Measurements from ENCODE around the gene ESYT3.

ESYT3 gene

DNA sequence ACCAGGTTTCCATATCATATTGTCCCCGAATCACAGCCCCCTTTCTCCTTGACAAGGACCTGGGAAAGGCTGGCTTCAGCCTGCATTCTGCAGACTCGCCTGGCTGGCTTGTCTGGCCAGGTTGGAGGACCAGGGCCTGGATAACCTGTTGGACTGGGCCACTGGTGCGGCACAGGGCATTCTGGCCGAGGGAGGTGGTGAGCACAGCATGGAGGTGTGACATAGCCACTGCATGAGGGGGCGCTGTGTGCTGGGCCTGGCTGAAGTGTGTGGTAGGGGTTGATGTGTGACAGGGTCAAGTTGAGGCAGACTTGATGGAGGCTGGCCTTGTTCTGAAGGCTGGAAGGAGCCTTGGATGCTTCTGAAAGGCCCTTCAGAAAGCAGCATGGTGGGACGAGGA lies 2.9 kb downstream of the ESYT3 start:
- no peak overlapping the region for H3K4me3 ChIP-seq (ENCODE audit: control insufficient read depth in 1 of 7, extremely low read depth in 1 of 7, insufficient read depth in 4 of 7, low read depth in 2 of 7, low read length in 6 of 7)
- peaks cover 0 to 22% (median 17%) of the 10 kb centered on the region in 4 experiments for H3K4me1 ChIP-seq (ENCODE audit: control extremely low read depth in 1 of 4, control insufficient read depth in 4 of 4, insufficient read depth in 4 of 4, low read length in 3 of 4)
- H3K27me3 ChIP-seq (replicated peaks in 2 of 5; ENCODE audit: control insufficient read depth in 4 of 5, insufficient read depth in 5 of 5, low read length in 4 of 5) = peaks cover 0 to 56% (median 33%) of the 10 kb centered on the region in 5 experiments
- H3K27ac ChIP-seq (ENCODE audit: insufficient read depth in 1 of 2, low read depth in 1 of 2, low read length in 2 of 2, poor library complexity in 1 of 2, severe bottlenecking in 2 of 2) = no peak overlapping the region
- no peaks in the 10 kb centered on the region for H3K36me3 ChIP-seq (ENCODE audit: control insufficient read depth in 4 of 4, insufficient read depth in 4 of 4, low read length in 3 of 4)
- DNase-seq = no peak
- 100% methylated on average over 5 of the region's 6 CpGs for WGBS (ENCODE audit: insufficient coverage)
- ChIA-PET POLR2A (no interaction called here), CTCF (interaction anchor here (0.8 to 1.1 kb wide), 2 partner anchors 18 to 20 kb away, joined by 3 read pairs; no protein-coding TSS in a partner anchor)
- peaks cover 0 to 7% (median 0%) of the 10 kb centered on the region in 5 experiments for H3K9me3 ChIP-seq (ENCODE audit: control extremely low read depth in 1 of 5, control insufficient read depth in 4 of 5, insufficient read depth in 2 of 5, low read depth in 1 of 5, low read length in 4 of 5)

DNA sequence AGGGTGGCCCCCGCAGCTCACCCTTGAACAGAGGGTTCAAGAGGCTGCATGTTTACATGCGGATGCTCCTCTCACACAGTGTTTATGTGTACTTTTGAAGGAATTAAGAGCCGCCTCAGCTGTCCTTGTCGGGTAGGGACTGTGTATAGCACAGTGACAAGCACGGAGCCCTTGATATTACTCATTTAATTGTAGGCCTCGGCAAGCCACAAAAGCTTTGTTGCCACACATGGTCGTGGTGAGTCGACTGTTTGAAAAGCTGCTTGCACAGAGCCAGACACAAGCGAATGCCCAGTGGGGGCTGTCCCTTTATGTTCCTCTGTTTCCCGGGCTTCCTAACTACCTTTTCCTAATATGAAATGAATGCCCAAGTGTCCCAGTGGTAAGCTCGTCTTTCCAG lies 4.5 kb downstream of the ESYT3 start:
- H3K4me3 ChIP-seq (ENCODE audit: control insufficient read depth in 1 of 7, extremely low read depth in 1 of 7, insufficient read depth in 4 of 7, low read depth in 2 of 7, low read length in 6 of 7) = no peak overlapping the region
- DNase-seq = no peak
- H3K27me3 ChIP-seq (replicated peaks in 2 of 5; ENCODE audit: control insufficient read depth in 4 of 5, insufficient read depth in 5 of 5, low read length in 4 of 5) = peaks cover 0 to 41% (median 23%) of the 10 kb centered on the region in 5 experiments
- POLR2A ChIA-PET = interaction anchor here (0.5 kb wide), 1 partner anchor 9 kb away, joined by 3 read pairs; no protein-coding TSS in a partner anchor
- peaks cover 0 to 4% (median 0%) of the 10 kb centered on the region in 5 experiments for H3K9me3 ChIP-seq (ENCODE audit: control extremely low read depth in 1 of 5, control insufficient read depth in 4 of 5, insufficient read depth in 2 of 5, low read depth in 1 of 5, low read length in 4 of 5)
- CTCF ChIA-PET = interaction anchor here (0.8 to 1.4 kb wide), 4 partner anchors 13 to 110 kb away, joined by 3 to 8 read pairs (median 3); no protein-coding TSS in a partner anchor
- H3K36me3 ChIP-seq (ENCODE audit: control insufficient read depth in 4 of 4, insufficient read depth in 4 of 4, low read length in 3 of 4) = no peaks in the 10 kb centered on the region
- no peak overlapping the region for H3K27ac ChIP-seq (ENCODE audit: insufficient read depth in 1 of 2, low read depth in 1 of 2, low read length in 2 of 2, poor library complexity in 1 of 2, severe bottlenecking in 2 of 2)
- peaks cover 0 to 20% (median 16%) of the 10 kb centered on the region in 4 experiments for H3K4me1 ChIP-seq (ENCODE audit: control extremely low read depth in 1 of 4, control insufficient read depth in 4 of 4, insufficient read depth in 4 of 4, low read length in 3 of 4)
- 92% methylated on average over 10 of the region's 11 CpGs for WGBS (ENCODE audit: insufficient coverage)

DNA sequence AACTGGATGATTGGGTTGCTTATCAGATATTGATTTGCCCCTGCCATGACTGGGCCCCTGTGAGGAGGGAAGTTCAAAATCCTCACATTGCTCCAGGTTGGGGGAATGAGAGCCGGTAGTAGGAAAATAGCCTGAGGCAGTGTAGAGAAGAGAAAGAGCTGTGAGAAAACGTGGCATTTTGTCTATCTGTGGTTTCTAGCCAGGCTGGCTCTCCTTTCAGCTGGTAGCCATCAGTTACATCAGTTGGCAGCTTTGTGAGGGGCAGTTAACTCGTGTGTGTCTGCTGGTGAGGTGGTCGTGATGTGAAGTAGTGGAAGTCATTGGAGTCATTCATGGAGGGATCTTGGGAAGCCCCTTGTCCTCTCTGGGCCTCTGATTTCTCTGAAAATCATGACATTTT lies 5.2 kb downstream of the ESYT3 start:
- DNase-seq = no peak
- Histone ChIP-seq H3K36me3 (ENCODE audit: control insufficient read depth in 4 of 4, insufficient read depth in 4 of 4, low read length in 3 of 4) (no peaks in the 10 kb centered on the region), H3K4me3 (ENCODE audit: control insufficient read depth in 1 of 7, extremely low read depth in 1 of 7, insufficient read depth in 4 of 7, low read depth in 2 of 7, low read length in 6 of 7) (no peak overlapping the region), H3K27ac (ENCODE audit: insufficient read depth in 1 of 2, low read depth in 1 of 2, low read length in 2 of 2, poor library complexity in 1 of 2, severe bottlenecking in 2 of 2) (no peak overlapping the region), H3K27me3 (replicated peaks in 2 of 5; ENCODE audit: control insufficient read depth in 4 of 5, insufficient read depth in 5 of 5, low read length in 4 of 5) (peaks cover 0 to 33% (median 20%) of the 10 kb centered on the region in 5 experiments), H3K9me3 (ENCODE audit: control extremely low read depth in 1 of 5, control insufficient read depth in 4 of 5, insufficient read depth in 2 of 5, low read depth in 1 of 5, low read length in 4 of 5) (no peaks in the 10 kb centered on the region), H3K4me1 (ENCODE audit: control extremely low read depth in 1 of 4, control insufficient read depth in 4 of 4, insufficient read depth in 4 of 4, low read length in 3 of 4) (peaks cover 0 to 12% (median 9%) of the 10 kb centered on the region in 4 experiments)
- ChIA-PET POLR2A (no interaction called here), CTCF (interaction anchor here (0.8 to 1.4 kb wide), 3 partner anchors 13 to 40 kb away, joined by 3 to 8 read pairs (median 3); no protein-coding TSS in a partner anchor)
- WGBS (ENCODE audit: insufficient coverage) = 96% methylated on average over 4 of the region's 4 CpGs

DNA sequence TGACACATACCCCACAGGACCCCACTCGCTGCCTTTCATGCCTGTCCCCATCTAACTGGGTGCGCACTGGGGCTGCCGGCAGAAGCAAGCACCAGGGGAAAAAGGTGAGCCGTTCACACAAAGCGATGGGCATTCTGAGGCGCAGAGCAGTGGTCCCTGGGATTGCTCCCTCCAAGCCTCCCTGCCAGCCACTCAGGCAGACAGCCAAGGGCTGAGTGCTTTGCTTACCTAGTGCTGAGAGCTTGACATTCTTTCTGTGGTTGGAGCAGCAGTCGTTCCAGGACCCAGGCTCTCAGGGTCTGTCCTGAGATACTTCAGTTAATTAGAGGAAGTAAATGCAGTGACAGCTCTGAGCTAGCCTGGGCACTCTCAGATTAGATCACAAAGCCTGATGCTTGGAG lies 5.7 kb downstream of the ESYT3 start:
- DNase-seq = peak in 2 of 3 donors; percentile 47 to 62
- ChIA-PET CTCF (interaction anchor here (1.0 kb wide), 1 partner anchor 39 kb away, joined by 3 read pairs; no protein-coding TSS in a partner anchor), POLR2A (no interaction called here)
- H3K36me3 ChIP-seq (ENCODE audit: control insufficient read depth in 4 of 4, insufficient read depth in 4 of 4, low read length in 3 of 4) = no peaks in the 10 kb centered on the region
- H3K27me3 ChIP-seq (replicated peaks in 2 of 5; ENCODE audit: control insufficient read depth in 4 of 5, insufficient read depth in 5 of 5, low read length in 4 of 5) = peaks cover 0 to 29% (median 20%) of the 10 kb centered on the region in 5 experiments
- no peak overlapping the region for H3K27ac ChIP-seq (ENCODE audit: insufficient read depth in 1 of 2, low read depth in 1 of 2, low read length in 2 of 2, poor library complexity in 1 of 2, severe bottlenecking in 2 of 2)
- H3K4me1 ChIP-seq (ENCODE audit: control extremely low read depth in 1 of 4, control insufficient read depth in 4 of 4, insufficient read depth in 4 of 4, low read length in 3 of 4) = peaks cover 0 to 7% (median 4%) of the 10 kb centered on the region in 4 experiments
- WGBS (ENCODE audit: insufficient coverage) = 60% methylated on average over 3 of the region's 7 CpGs
- H3K9me3 ChIP-seq (ENCODE audit: control extremely low read depth in 1 of 5, control insufficient read depth in 4 of 5, insufficient read depth in 2 of 5, low read depth in 1 of 5, low read length in 4 of 5) = no peaks in the 10 kb centered on the region
- no peak overlapping the region for H3K4me3 ChIP-seq (ENCODE audit: control insufficient read depth in 1 of 7, extremely low read depth in 1 of 7, insufficient read depth in 4 of 7, low read depth in 2 of 7, low read length in 6 of 7)

DNA sequence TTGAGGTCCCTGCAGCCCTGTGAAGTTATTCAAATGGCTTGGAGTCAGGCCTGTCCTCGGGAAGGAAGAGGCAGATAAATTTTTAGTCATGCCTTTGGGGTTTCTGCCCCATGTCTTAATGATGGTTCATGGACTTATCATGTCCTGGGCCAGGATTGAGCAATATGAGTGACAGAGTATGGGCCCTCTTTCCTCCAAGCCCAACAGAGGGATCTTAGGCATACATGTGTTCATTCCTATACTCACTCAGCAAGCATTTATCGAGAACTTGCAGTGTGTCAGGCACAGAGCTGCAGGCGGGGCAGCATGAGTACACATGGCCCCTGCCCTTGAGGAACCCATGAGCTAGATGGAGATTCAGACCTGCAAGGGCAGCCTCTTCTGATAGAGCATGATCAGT lies 6.2 kb downstream of the ESYT3 start:
- Histone ChIP-seq H3K27me3 (replicated peaks in 2 of 5; ENCODE audit: control insufficient read depth in 4 of 5, insufficient read depth in 5 of 5, low read length in 4 of 5) (peaks cover 0 to 24% (median 17%) of the 10 kb centered on the region in 5 experiments), H3K36me3 (ENCODE audit: control insufficient read depth in 4 of 4, insufficient read depth in 4 of 4, low read length in 3 of 4) (no peaks in the 10 kb centered on the region), H3K9me3 (ENCODE audit: control extremely low read depth in 1 of 5, control insufficient read depth in 4 of 5, insufficient read depth in 2 of 5, low read depth in 1 of 5, low read length in 4 of 5) (no peaks in the 10 kb centered on the region), H3K4me1 (ENCODE audit: control extremely low read depth in 1 of 4, control insufficient read depth in 4 of 4, insufficient read depth in 4 of 4, low read length in 3 of 4) (peaks cover 0 to 3% (median under 1%) of the 10 kb centered on the region in 4 experiments), H3K4me3 (ENCODE audit: control insufficient read depth in 1 of 7, extremely low read depth in 1 of 7, insufficient read depth in 4 of 7, low read depth in 2 of 7, low read length in 6 of 7) (no peak overlapping the region), H3K27ac (ENCODE audit: insufficient read depth in 1 of 2, low read depth in 1 of 2, low read length in 2 of 2, poor library complexity in 1 of 2, severe bottlenecking in 2 of 2) (no peak overlapping the region)
- ChIA-PET CTCF (interaction anchor here (0.7 kb wide), 1 partner anchor 38 kb away, joined by 3 read pairs; no protein-coding TSS in a partner anchor), POLR2A (no interaction called here)
- WGBS (ENCODE audit: insufficient coverage) = 100% methylated on average over 2 of the region's 3 CpGs
- no peak for DNase-seq

DNA sequence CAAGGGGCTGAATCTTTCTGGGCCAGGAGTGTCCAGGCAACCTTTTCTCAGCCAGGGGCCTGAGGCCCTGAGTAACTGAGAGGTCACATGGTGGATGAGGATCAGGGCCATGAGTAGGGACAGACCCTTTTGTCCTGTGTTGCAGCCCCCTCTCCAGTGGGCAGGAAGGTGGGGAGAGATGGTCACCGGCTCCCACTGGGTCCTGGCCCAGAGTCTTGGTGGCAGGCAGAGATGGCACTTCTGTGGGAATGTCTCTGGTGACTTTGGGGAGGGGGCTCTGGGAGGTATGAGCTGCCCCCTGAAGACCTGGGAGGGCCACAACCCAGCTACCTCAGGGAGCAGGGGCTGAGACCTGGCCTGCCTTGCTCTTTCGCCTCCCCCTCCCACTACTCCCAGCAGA lies 6.8 kb downstream of the ESYT3 start:
- CTCF ChIA-PET = interaction anchor here (0.7 kb wide), 1 partner anchor 38 kb away, joined by 3 read pairs; no protein-coding TSS in a partner anchor

DNA sequence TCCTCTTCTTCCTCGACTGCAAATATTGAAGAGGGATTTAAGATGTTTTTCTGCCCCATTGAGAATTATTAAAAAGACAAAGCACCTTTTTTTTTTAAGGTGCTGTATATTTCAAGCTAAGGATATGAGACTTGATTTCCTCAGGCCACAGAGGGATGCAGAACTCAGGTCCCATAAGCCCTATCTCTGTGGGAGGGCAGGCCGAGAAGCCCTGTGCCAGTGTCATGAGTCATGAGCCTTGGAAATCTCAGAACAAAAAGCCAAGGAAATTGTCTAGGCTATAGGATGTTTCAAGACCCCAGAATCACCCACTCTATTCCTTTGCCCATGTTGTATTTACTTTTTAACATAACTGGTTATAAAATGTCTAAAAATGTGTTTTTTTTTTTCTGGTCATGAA lies 7.3 kb downstream of the ESYT3 start:
- Histone ChIP-seq H3K4me1 (ENCODE audit: control extremely low read depth in 1 of 4, control insufficient read depth in 4 of 4, insufficient read depth in 4 of 4, low read length in 3 of 4) (no peaks in the 10 kb centered on the region), H3K9me3 (ENCODE audit: control extremely low read depth in 1 of 5, control insufficient read depth in 4 of 5, insufficient read depth in 2 of 5, low read depth in 1 of 5, low read length in 4 of 5) (no peaks in the 10 kb centered on the region), H3K27ac (ENCODE audit: insufficient read depth in 1 of 2, low read depth in 1 of 2, low read length in 2 of 2, poor library complexity in 1 of 2, severe bottlenecking in 2 of 2) (no peak overlapping the region), H3K36me3 (ENCODE audit: control insufficient read depth in 4 of 4, insufficient read depth in 4 of 4, low read length in 3 of 4) (no peaks in the 10 kb centered on the region), H3K27me3 (replicated peaks in 2 of 5; ENCODE audit: control insufficient read depth in 4 of 5, insufficient read depth in 5 of 5, low read length in 4 of 5) (peaks cover 0 to 14% (median 5%) of the 10 kb centered on the region in 5 experiments), H3K4me3 (ENCODE audit: control insufficient read depth in 1 of 7, extremely low read depth in 1 of 7, insufficient read depth in 4 of 7, low read depth in 2 of 7, low read length in 6 of 7) (no peak overlapping the region)
- ChIA-PET CTCF (no interaction called here), POLR2A (no interaction called here)
- 100% methylated on average over 1 of the region's 2 CpGs for WGBS (ENCODE audit: insufficient coverage)
- no peak for DNase-seq

More for the DNA sequence above, 6.8 kb downstream of the ESYT3 start:
- WGBS (ENCODE audit: insufficient coverage) = 100% methylated on average over 1 of the region's 2 CpGs
- Histone ChIP-seq H3K27me3 (replicated peaks in 2 of 5; ENCODE audit: control insufficient read depth in 4 of 5, insufficient read depth in 5 of 5, low read length in 4 of 5) (peaks cover 0 to 18% (median 10%) of the 10 kb centered on the region in 5 experiments), H3K36me3 (ENCODE audit: control insufficient read depth in 4 of 4, insufficient read depth in 4 of 4, low read length in 3 of 4) (no peaks in the 10 kb centered on the region), H3K4me3 (ENCODE audit: control insufficient read depth in 1 of 7, extremely low read depth in 1 of 7, insufficient read depth in 4 of 7, low read depth in 2 of 7, low read length in 6 of 7) (no peak overlapping the region), H3K4me1 (ENCODE audit: control extremely low read depth in 1 of 4, control insufficient read depth in 4 of 4, insufficient read depth in 4 of 4, low read length in 3 of 4) (no peaks in the 10 kb centered on the region), H3K9me3 (ENCODE audit: control extremely low read depth in 1 of 5, control insufficient read depth in 4 of 5, insufficient read depth in 2 of 5, low read depth in 1 of 5, low read length in 4 of 5) (no peaks in the 10 kb centered on the region), H3K27ac (ENCODE audit: insufficient read depth in 1 of 2, low read depth in 1 of 2, low read length in 2 of 2, poor library complexity in 1 of 2, severe bottlenecking in 2 of 2) (no peak overlapping the region)
- DNase-seq = no peak
- POLR2A ChIA-PET = no interaction called here

Measured in common myeloid progenitor, CD34-positive (primary cell).